CD14-positive monocyte (primary cell): ENCODE results near the gene COX18. TPM values are rescaled to one million over a fixed set of nuclear protein-coding genes. Genes with fewer than 3 reads are reported as not detected.

Experiments
- DNase-seq, 3 donors: peaks; one replicate each; pipeline ENCODE4 v3.0.0-alpha.2; 2011 to 2022
- H2AFZ ChIP-seq: 2 replicates; pipeline ENCODE4 v1.6.0; 2012; ENCODE audit warnings: mild to moderate bottlenecking, low read depth, low read length, inconsistent platforms; ENCODE audit not compliant: insufficient read depth, poor library complexity, severe bottlenecking
- H3K27ac ChIP-seq, 2 donors: 1 replicate in 1 of 2; 2 replicates in 1 of 2; pipeline ENCODE4 v1.5.1; 2012 to 2013; ENCODE audit warnings: low read length in 2 of 2, control low read depth in 1 of 2, inconsistent platforms in 1 of 2, low read depth in 1 of 2, mild to moderate bottlenecking in 1 of 2
- H3K27me3 ChIP-seq, 2 donors: one replicate each; pipeline versions ENCODE4 v1.6.0 to v1.6.1; 2011 to 2013; ENCODE audit warnings: low read length in 2 of 2; ENCODE audit not compliant: control insufficient read depth in 2 of 2, insufficient read depth in 2 of 2
- H3K36me3 ChIP-seq, 2 donors: replicated peaks in 1 of 2; 1 replicate in 1 of 2; 2 replicates in 1 of 2; pipeline versions ENCODE4 v1.5.1 to v1.6.1; 2012 to 2013; ENCODE audit warnings: low read length in 2 of 2, control low read depth in 1 of 2, inconsistent platforms in 1 of 2, mild to moderate bottlenecking in 1 of 2; ENCODE audit not compliant: insufficient read depth in 2 of 2, control insufficient read depth in 1 of 2
- H3K4me1 ChIP-seq, 2 donors: 1 replicate in 1 of 2; 2 replicates in 1 of 2; pipeline versions ENCODE4 v1.5.1 to v1.6.1; 2012 to 2013; ENCODE audit warnings: low read length in 2 of 2, control low read depth in 1 of 2, inconsistent platforms in 1 of 2, mild to moderate bottlenecking in 1 of 2, moderate library complexity in 1 of 2; ENCODE audit not compliant: insufficient read depth in 2 of 2, control insufficient read depth in 1 of 2
- H3K4me2 ChIP-seq: replicated peaks from 2 replicates; pipeline ENCODE3; 2012; ENCODE audit warnings: low read length, moderate library complexity, mild to moderate bottlenecking; ENCODE audit not compliant: poor library complexity, severe bottlenecking; ENCODE audit errors: extremely low read depth
- H3K4me3 ChIP-seq, 3 experiments: fragments of 200-600 bp in 1 of 3; sonication (generic) in 1 of 3; replicated peaks in 1 of 3; 1 replicate in 2 of 3; 2 replicates in 1 of 3; pipeline ENCODE4 v1.5.1; 2011 to 2013; ENCODE audit warnings: low read length in 3 of 3, mild to moderate bottlenecking in 3 of 3, control low read depth in 2 of 3, low read depth in 2 of 3, inconsistent platforms in 1 of 3, moderate library complexity in 1 of 3
- H3K79me2 ChIP-seq: 2 replicates; pipeline ENCODE4 v1.6.0; 2012; ENCODE audit warnings: mild to moderate bottlenecking, control low read depth, inconsistent platforms, low read length, moderate library complexity; ENCODE audit not compliant: insufficient read depth
- H3K9ac ChIP-seq: 2 replicates; pipeline ENCODE4 v1.6.0; 2017; ENCODE audit warnings: low read length, mild to moderate bottlenecking; ENCODE audit not compliant: insufficient read depth, poor library complexity, severe bottlenecking
- H3K9me3 ChIP-seq, 2 donors: replicated peaks in 1 of 2; 1 replicate in 1 of 2; 2 replicates in 1 of 2; pipeline versions ENCODE4 v1.5.1 to v1.6.1; 2012 to 2013; ENCODE audit warnings: low read length in 2 of 2, control low read depth in 1 of 2; ENCODE audit not compliant: control insufficient read depth in 1 of 2, insufficient read depth in 1 of 2
- H4K20me1 ChIP-seq: 2 replicates; pipeline ENCODE4 v1.6.0; 2012; ENCODE audit warnings: mild to moderate bottlenecking, low read length, control low read depth, moderate library complexity; ENCODE audit not compliant: insufficient read depth
- H3K27ac Mint-ChIP-seq, 7 donors: one replicate each; pipeline ENCODE4 v1.8.0; 2020; ENCODE audit warnings: mild to moderate bottlenecking in 7 of 7, mixed read lengths in 7 of 7, moderate library complexity in 6 of 7, inconsistent platforms in 2 of 7
- H3K27me3 Mint-ChIP-seq, 3 donors: one replicate each; pipeline ENCODE4 v1.8.0; 2021 to 2022; ENCODE audit warnings: low read depth in 3 of 3, mild to moderate bottlenecking in 3 of 3, mixed read lengths in 3 of 3, moderate library complexity in 3 of 3, inconsistent platforms in 1 of 3
- H3K36me3 Mint-ChIP-seq, 2 donors: one replicate each; pipeline ENCODE4 v1.8.0; 2020; ENCODE audit warnings: mixed read lengths in 2 of 2, inconsistent platforms in 1 of 2, mild to moderate bottlenecking in 1 of 2
- H3K4me1 Mint-ChIP-seq: one replicate; pipeline ENCODE4 v1.8.0; 2020; ENCODE audit warnings: mild to moderate bottlenecking, mixed read lengths
- H3K4me3 Mint-ChIP-seq, 2 donors: one replicate each; pipeline ENCODE4 v1.8.0; 2020; ENCODE audit warnings: mild to moderate bottlenecking in 2 of 2, mixed read lengths in 2 of 2, moderate library complexity in 1 of 2
- H3K9me3 Mint-ChIP-seq, 7 donors: one replicate each; pipeline ENCODE4 v1.8.0; 2020 to 2022; ENCODE audit warnings: mixed read lengths in 7 of 7, mild to moderate bottlenecking in 6 of 7, moderate library complexity in 6 of 7, inconsistent platforms in 2 of 7
- CTCF ChIP-seq: fragments of 200-600 bp; IDR thresholded peaks from one replicate; pipeline ENCODE4 v1.8.0; 2022; ENCODE audit warnings: antibody characterized with exemption, mild to moderate bottlenecking
- WGBS: methylation state at CpG from one replicate; pipeline ENCODE4 v1.1.5; 2013; ENCODE audit warnings: missing lambda C conversion rate; ENCODE audit not compliant: insufficient coverage; 5-methylcytosine and 5-hydroxymethylcytosine counted together
- intact Hi-C, 2 donors: fragments of 100-400 bp; cut with micrococcal nuclease; formaldehyde crosslinking; loops; one replicate each; pipeline versions ENCODE4 v1.15.0 to v1.15.1; 2023
- polyA plus RNA-seq, 3 donors: library from polyadenylated mRNA; depleted of rRNA in 1 of 3; unstranded in 2 of 3; stranded (reverse) in 1 of 3; fragments of 300-500 nt in 2 of 3; fragments of >200 nt in 1 of 3; fragmentation: Illumina TruSeq in 2 of 3; gene quantifications; 1 replicate in 2 of 3; 2 replicates in 1 of 3; pipeline ENCODE4 v1.2.3, GENCODE V29; 2012 to 2021
- small RNA-seq: library from RNA; depleted of rRNA; stranded (forward); fragments of <200 nt; gene quantifications from one replicate; pipeline ENCODE3, GENCODE V24; 2012; ENCODE audit warnings: low read depth; ENCODE audit not compliant: insufficient read length

COX18 gene
- polyA plus RNA-seq, 3 donors = 8.3 to 10.3 (median 9.7) TPM

DNA sequence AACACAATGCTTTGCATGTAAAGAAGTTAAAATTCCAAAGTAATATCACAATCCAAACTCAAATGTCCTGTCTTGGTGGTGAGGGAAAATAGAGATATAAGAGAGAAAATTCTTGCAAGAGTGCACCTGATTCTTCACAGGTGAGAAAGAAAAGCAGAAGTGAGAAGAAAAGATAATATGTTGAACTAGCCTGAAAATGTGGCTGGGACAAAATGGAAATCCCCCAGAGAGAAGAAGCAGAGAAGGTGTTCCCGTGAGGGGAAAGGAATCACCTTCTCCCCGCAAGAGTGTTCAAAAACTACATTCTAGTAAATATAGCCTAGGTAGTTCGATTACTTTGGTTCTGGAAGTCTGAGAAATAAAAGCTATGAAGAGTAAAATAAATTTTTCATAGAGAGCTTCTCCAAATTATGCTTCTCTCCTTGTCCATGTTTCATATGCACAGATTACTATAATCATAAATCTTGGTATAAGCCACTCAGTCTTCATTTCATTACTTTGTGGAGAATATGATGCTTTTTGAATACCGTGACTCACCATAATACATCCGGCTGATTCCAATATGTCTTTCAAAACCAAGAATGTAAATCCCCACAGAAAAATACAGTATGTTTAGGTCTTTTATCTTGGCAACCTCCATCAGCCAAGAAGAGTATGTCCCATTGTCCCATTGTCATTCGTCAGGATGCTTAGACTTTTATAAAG, 63.1 kb downstream of the COX18 start:
- no CpG with 5 or more reads among the region's 6 CpGs for WGBS
- Histone ChIP-seq H2AFZ (no peak overlapping the region), H3K4me1 (no peaks in the 10 kb centered on the region)

DNA sequence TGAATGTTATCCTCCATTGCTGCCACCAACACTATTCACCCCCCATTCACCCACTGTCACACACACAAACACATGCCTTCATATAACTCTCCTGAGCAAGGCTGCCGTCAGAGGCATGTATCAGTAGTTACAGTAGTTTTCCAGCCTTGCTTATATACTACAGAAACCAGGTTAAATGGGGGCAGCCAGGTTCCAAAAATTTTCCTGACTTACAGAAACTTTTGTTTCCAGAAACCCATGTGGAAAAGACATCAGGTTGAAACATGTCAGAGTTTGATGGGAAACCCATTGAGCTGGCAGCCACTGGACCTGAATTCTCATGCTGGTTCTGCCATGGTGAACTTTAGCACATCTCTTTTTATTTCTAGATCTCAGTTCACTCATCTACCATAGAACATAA, 64.0 kb downstream of the COX18 start:
- Histone ChIP-seq H3K36me3 (no peaks in the 10 kb centered on the region), H3K9me3 (peaks cover 0 to under 1% of the 10 kb centered on the region in 2 donors), H3K4me2 (no peak overlapping the region), H4K20me1 (no peaks in the 10 kb centered on the region), H3K4me3 (no peak overlapping the region), H3K27me3 (no peaks in the 10 kb centered on the region), H3K79me2 (no peaks in the 10 kb centered on the region), H3K4me1 (no peaks in the 10 kb centered on the region), H2AFZ (no peak overlapping the region), H3K9ac (no peak overlapping the region), H3K27ac (no peak overlapping the region)
- no CpG with 5 or more reads among the region's 1 CpG for WGBS
- no peaks in the 10 kb centered on the region for H3K4me1 Mint-ChIP-seq
- no peak overlapping the region for H3K4me3 Mint-ChIP-seq
- intact Hi-C loops = no loop called here
- no peak for DNase-seq
- H3K27me3 Mint-ChIP-seq = peaks cover 0 to 6% (median 2%) of the 10 kb centered on the region in 3 donors
- H3K36me3 Mint-ChIP-seq = no peaks in the 10 kb centered on the region
- no peak for TF ChIP-seq CTCF
- H3K9me3 Mint-ChIP-seq = peaks cover 0 to 7% (median 3%) of the 10 kb centered on the region in 7 donors
- H3K27ac Mint-ChIP-seq = no peak overlapping the region

More for the DNA sequence above, 63.1 kb downstream of the COX18 start:
- H3K27ac Mint-ChIP-seq = no peak overlapping the region
- Histone ChIP-seq H3K79me2 (no peaks in the 10 kb centered on the region), H3K4me2 (no peak overlapping the region), H4K20me1 (no peaks in the 10 kb centered on the region), H3K9ac (no peak overlapping the region), H3K4me3 (no peak overlapping the region), H3K27me3 (no peaks in the 10 kb centered on the region), H3K27ac (no peak overlapping the region), H3K36me3 (no peaks in the 10 kb centered on the region), H3K9me3 (peaks cover 5 to 10% of the 10 kb centered on the region in 2 donors)
- H3K27me3 Mint-ChIP-seq = peaks cover 0 to 6% (median 2%) of the 10 kb centered on the region in 3 donors
- intact Hi-C loops = no loop called here
- peaks cover 0 to 11% (median 10%) of the 10 kb centered on the region in 7 donors for H3K9me3 Mint-ChIP-seq
- H3K4me3 Mint-ChIP-seq = no peak overlapping the region
- no peaks in the 10 kb centered on the region for H3K36me3 Mint-ChIP-seq
- no peak for TF ChIP-seq CTCF
- DNase-seq = no peak
- H3K4me1 Mint-ChIP-seq = no peaks in the 10 kb centered on the region

Small RNA genes lying within 50 kb of the gene (small RNA-seq; reads per million reads assigned to genes)
- gene RNU6ATAC5P = not detected

Other genes starting within 250 kb of the COX18 start
- gene ANKRD17, start 189.1 kb upstream of the COX18 start, polyA plus RNA-seq = 10 to 100 TPM in 1 of 3 donors, 1 to 10 TPM in 2; 5.3 to 18.9 (median 9.0) TPM